Osteoblast (primary cell): Measurements from ENCODE around the gene C1GALT1C1L. TPM values are rescaled to one million over a fixed set of nuclear protein-coding genes. Genes with fewer than 3 reads are reported as not detected.

Experiments used
- DNase-seq: peaks from one replicate; pipeline ENCODE4 v3.0.0; 2011; ENCODE audit warnings: low spot score, mixed read lengths; ENCODE audit not compliant: insufficient read length; ENCODE audit errors: missing footprints
- H2AFZ ChIP-seq: 2 replicates; pipeline ENCODE4 v1.6.0; 2011; ENCODE audit warnings: mild to moderate bottlenecking, low read length
- H3K27ac ChIP-seq: 2 replicates; pipeline ENCODE4 v1.5.1; 2011; ENCODE audit warnings: mild to moderate bottlenecking, low read depth, low read length, moderate library complexity
- H3K27me3 ChIP-seq: 2 replicates; pipeline ENCODE4 v1.6.0; 2012; ENCODE audit warnings: mild to moderate bottlenecking, control low read depth, inconsistent platforms, low read length, moderate library complexity; ENCODE audit not compliant: insufficient read depth
- H3K36me3 ChIP-seq: 2 replicates; pipeline ENCODE4 v1.5.1; 2011; ENCODE audit warnings: mild to moderate bottlenecking, low read length, control low read depth, moderate library complexity; ENCODE audit not compliant: insufficient read depth
- H3K4me1 ChIP-seq: 2 replicates; pipeline ENCODE4 v1.5.1; 2011; ENCODE audit warnings: mild to moderate bottlenecking, low read length, control low read depth, moderate library complexity; ENCODE audit not compliant: insufficient read depth
- H3K4me2 ChIP-seq: 2 replicates; pipeline ENCODE4 v1.6.0; 2011; ENCODE audit warnings: mild to moderate bottlenecking, low read length; ENCODE audit not compliant: insufficient read depth
- H3K4me3 ChIP-seq: fragments of 200-600 bp; sonication (generic); 3 replicates; pipeline ENCODE4 v1.5.1; 2012; ENCODE audit warnings: mild to moderate bottlenecking, low read length, inconsistent platforms; ENCODE audit not compliant: insufficient read depth
- H3K79me2 ChIP-seq: 2 replicates; pipeline ENCODE4 v1.6.0; 2012; ENCODE audit warnings: mild to moderate bottlenecking, low read length, control low read depth, inconsistent platforms; ENCODE audit not compliant: insufficient read depth
- H3K9me3 ChIP-seq: 2 replicates; pipeline ENCODE4 v1.5.1; 2011; ENCODE audit warnings: low read depth, low read length, control low read depth
- H4K20me1 ChIP-seq: 2 replicates; pipeline ENCODE4 v1.6.0; 2012; ENCODE audit warnings: mild to moderate bottlenecking, low read length, control low read depth; ENCODE audit not compliant: insufficient read depth
- total RNA-seq: library from RNA; depleted of rRNA; stranded (reverse); fragments of >200 nt; gene quantifications from 2 replicates; pipeline ENCODE4 v1.2.3, GENCODE V29; 2012
- TF ChIP-seq, protein P1 (sequence below): IDR thresholded peaks from 2 replicates; pipeline ENCODE4 v1.5.1; 2011; ENCODE audit warnings: mild to moderate bottlenecking, low read depth, low read length, moderate library complexity; ENCODE audit errors: extremely low read depth

Gene C1GALT1C1L
- 0.72 and 1.2 TPM in 2 replicates for total RNA-seq

- peak; percentile 92 for DNase-seq
- Histone ChIP-seq H3K79me2 (no peaks in the 10 kb centered on the region), H3K4me3 (peak within 1 kb of the TSS; percentile 85), H2AFZ (peak within 1 kb of the TSS; percentile 93), H3K4me1 (peaks cover 4% of the 10 kb centered on the region), H3K36me3 (peaks cover 3% of the 10 kb centered on the region), H3K27me3 (no peaks in the 10 kb centered on the region), H3K27ac (peak within 1 kb of the TSS; percentile 71), H4K20me1 (no peaks in the 10 kb centered on the region), H3K4me2 (peak within 1 kb of the TSS; percentile 89), H3K9me3 (no peaks in the 10 kb centered on the region)
- TF ChIP-seq, protein P1, sequence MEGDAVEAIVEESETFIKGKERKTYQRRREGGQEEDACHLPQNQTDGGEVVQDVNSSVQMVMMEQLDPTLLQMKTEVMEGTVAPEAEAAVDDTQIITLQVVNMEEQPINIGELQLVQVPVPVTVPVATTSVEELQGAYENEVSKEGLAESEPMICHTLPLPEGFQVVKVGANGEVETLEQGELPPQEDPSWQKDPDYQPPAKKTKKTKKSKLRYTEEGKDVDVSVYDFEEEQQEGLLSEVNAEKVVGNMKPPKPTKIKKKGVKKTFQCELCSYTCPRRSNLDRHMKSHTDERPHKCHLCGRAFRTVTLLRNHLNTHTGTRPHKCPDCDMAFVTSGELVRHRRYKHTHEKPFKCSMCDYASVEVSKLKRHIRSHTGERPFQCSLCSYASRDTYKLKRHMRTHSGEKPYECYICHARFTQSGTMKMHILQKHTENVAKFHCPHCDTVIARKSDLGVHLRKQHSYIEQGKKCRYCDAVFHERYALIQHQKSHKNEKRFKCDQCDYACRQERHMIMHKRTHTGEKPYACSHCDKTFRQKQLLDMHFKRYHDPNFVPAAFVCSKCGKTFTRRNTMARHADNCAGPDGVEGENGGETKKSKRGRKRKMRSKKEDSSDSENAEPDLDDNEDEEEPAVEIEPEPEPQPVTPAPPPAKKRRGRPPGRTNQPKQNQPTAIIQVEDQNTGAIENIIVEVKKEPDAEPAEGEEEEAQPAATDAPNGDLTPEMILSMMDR, result no peak
Measured at GRCh38 chr2:43676322-43677050, at the start of gene C1GALT1C1L. Gene C1GALT1C1L (minus strand): TSS chr2:43676429. CDS start chr2:43676322, 107 bp downstream.

- peak overlapping the region; percentile 25 for H3K4me2 ChIP-seq
- no peaks in the 10 kb centered on the region for H4K20me1 ChIP-seq
- peaks cover 4% of the 10 kb centered on the region for H3K4me1 ChIP-seq
- no peak overlapping the region for H2AFZ ChIP-seq
- no peak for DNase-seq
- no peaks in the 10 kb centered on the region for H3K79me2 ChIP-seq
- no peaks in the 10 kb centered on the region for H3K27me3 ChIP-seq
- H3K4me3 ChIP-seq, result no peak overlapping the region
- no peak overlapping the region for H3K27ac ChIP-seq
- H3K9me3 ChIP-seq, result no peaks in the 10 kb centered on the region
- TF ChIP-seq, protein P1, result no peak
- no peaks in the 10 kb centered on the region for H3K36me3 ChIP-seq
Measured at GRCh38 chr2:43725711-43726246, 49.5 kb upstream of the C1GALT1C1L start.

DNA sequence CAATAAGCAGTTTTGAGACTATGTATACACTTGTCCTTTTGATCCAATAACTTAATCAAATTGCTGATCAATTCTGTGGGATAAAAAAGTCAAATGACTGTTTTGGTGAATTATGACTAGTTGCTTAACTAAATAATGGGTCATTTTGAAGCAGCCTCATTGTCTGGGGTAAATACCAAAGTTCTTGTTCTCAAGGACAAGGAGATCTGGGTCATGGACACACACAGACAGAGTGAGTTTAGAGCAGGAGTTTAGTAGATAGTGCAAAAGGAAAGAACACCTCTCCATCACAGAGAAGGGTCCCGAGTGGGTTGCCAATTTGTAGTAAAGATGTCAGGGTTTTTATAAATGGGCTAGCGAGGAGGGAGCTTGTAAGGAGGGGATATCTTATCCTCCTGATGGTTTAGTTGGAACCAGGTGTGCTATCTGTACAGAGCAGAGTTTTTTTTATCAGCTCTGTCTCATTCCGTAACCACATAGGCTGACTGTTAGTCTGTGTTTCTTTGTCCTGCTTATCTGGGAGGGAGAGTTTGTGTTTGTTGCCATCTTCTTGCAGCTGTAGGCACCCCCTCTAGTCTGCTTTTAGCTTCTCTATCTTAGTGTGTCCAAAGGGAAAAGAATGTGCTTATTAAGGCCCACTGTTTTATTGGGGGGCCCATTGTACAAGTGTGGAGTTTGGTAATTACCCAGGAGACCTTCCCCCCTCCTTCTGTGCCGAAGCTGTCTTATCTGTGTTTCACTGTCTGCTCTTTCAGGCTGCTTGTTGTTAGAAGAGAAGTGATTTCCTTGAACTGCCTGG is 48.7 kb upstream of the C1GALT1C1L start:
- Histone ChIP-seq H3K27me3 (no peaks in the 10 kb centered on the region), H3K79me2 (no peaks in the 10 kb centered on the region), H3K4me2 (peak overlapping the region; percentile 25), H3K27ac (no peak overlapping the region), H3K4me1 (peaks cover 4% of the 10 kb centered on the region), H3K4me3 (no peak overlapping the region), H2AFZ (no peak overlapping the region), H3K36me3 (no peaks in the 10 kb centered on the region), H3K9me3 (no peaks in the 10 kb centered on the region), H4K20me1 (no peaks in the 10 kb centered on the region)
- no peak for DNase-seq
- TF ChIP-seq, protein P1, result no peak

GRCh38 chr2:43718530-43719124 is 42.4 kb upstream of the C1GALT1C1L start:
- Histone ChIP-seq H4K20me1 (no peaks in the 10 kb centered on the region), H3K9me3 (no peaks in the 10 kb centered on the region), H3K4me2 (no peak overlapping the region), H3K4me3 (no peak overlapping the region), H3K79me2 (no peaks in the 10 kb centered on the region), H3K27me3 (no peaks in the 10 kb centered on the region), H3K4me1 (peaks cover 12% of the 10 kb centered on the region), H2AFZ (no peak overlapping the region), H3K27ac (no peak overlapping the region), H3K36me3 (no peaks in the 10 kb centered on the region)
- no peak for DNase-seq
- TF ChIP-seq, protein P1, result no peak
